ENCODE results near the gene TEDDM1. TPM values are rescaled to one million over a fixed set of nuclear protein-coding genes. Genes with fewer than 3 reads are reported as not detected.
"Not testable (repeated sequence)": the region's sequence is repeated elsewhere in the genome, so short reads cannot be mapped to it uniquely, and the experiment has no call there.

The TEDDM1 gene
- total RNA-seq, 1 donor from 2014 or later = not detected

DNA sequence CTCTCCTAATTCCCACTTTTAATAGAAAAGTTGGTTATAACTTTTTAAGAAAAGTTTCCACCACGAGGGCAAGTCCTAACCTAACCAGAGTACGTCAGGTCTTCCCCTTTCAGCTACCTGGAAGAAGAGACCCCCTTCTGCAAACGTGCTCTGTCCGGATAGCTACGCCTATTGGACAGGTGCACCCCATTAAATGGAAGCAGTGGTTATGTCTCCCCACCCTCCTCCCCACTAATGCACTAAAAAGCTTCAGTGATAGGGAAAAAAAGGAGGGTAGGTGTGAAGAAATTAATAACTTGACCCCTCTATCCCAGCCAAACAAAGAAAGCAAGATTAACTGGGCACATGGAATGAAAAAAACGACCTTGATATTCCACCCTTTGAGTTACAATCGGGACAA lies 16.5 kb downstream of the TEDDM1 start:
- Histone ChIP-seq H3K36me3 (ENCODE audit: control insufficient read depth, insufficient read depth, low read length) (peaks cover 32% of the 10 kb centered on the region), H3K4me3 (ENCODE audit: low read depth, low read length) (no peak overlapping the region), H3K27me3 (ENCODE audit: control insufficient read depth, insufficient read depth, low read length) (no peaks in the 10 kb centered on the region)
- FAIRE-seq (no peak), DNase-seq (ENCODE audit: low read depth) (no peak)
- TF ChIP-seq, protein P1, sequence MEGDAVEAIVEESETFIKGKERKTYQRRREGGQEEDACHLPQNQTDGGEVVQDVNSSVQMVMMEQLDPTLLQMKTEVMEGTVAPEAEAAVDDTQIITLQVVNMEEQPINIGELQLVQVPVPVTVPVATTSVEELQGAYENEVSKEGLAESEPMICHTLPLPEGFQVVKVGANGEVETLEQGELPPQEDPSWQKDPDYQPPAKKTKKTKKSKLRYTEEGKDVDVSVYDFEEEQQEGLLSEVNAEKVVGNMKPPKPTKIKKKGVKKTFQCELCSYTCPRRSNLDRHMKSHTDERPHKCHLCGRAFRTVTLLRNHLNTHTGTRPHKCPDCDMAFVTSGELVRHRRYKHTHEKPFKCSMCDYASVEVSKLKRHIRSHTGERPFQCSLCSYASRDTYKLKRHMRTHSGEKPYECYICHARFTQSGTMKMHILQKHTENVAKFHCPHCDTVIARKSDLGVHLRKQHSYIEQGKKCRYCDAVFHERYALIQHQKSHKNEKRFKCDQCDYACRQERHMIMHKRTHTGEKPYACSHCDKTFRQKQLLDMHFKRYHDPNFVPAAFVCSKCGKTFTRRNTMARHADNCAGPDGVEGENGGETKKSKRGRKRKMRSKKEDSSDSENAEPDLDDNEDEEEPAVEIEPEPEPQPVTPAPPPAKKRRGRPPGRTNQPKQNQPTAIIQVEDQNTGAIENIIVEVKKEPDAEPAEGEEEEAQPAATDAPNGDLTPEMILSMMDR (IDR thresholded peaks at IDR 0.05; ENCODE audit: insufficient read depth, low read length, severe bottlenecking) = no peak

DNA sequence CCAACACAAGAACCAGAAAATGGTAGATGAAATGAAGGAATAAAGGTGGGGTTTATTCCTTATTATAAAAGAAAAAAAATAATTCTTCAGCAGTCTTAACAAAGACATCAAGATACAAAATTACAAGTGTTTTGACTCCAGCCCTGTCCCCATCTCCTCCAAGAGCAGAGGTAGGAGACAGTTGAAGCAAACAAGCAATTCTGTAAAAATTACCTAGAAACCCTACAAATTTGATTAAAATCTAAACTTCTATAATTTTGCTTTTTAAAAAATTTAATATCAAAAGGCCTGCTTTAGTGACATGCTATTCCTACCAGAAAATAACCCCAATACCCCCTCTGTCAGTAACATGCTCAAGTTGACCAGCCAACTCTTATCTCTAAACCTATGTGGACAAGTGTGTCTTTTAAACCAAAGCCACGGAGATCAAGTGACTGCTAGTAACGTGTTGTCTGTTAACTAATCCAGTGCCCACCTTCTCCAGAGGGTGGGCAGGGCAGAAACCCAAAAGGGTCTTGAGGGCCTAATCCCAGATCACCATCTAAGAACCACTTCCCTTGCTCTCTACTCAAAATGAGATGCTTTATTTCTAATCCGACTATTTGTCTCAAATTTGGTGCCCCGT lies 17.3 kb downstream of the TEDDM1 start:
- TF ChIP-seq, protein P1 (IDR thresholded peaks at IDR 0.05; ENCODE audit: insufficient read depth, low read length, severe bottlenecking) = no peak
- DNase-seq (ENCODE audit: low read depth) = no peak
- Histone ChIP-seq H3K4me3 (ENCODE audit: low read depth, low read length) (no peak overlapping the region), H3K27me3 (ENCODE audit: control insufficient read depth, insufficient read depth, low read length) (no peaks in the 10 kb centered on the region), H3K36me3 (ENCODE audit: control insufficient read depth, insufficient read depth, low read length) (peaks cover 27% of the 10 kb centered on the region)
- no peak for FAIRE-seq

DNA sequence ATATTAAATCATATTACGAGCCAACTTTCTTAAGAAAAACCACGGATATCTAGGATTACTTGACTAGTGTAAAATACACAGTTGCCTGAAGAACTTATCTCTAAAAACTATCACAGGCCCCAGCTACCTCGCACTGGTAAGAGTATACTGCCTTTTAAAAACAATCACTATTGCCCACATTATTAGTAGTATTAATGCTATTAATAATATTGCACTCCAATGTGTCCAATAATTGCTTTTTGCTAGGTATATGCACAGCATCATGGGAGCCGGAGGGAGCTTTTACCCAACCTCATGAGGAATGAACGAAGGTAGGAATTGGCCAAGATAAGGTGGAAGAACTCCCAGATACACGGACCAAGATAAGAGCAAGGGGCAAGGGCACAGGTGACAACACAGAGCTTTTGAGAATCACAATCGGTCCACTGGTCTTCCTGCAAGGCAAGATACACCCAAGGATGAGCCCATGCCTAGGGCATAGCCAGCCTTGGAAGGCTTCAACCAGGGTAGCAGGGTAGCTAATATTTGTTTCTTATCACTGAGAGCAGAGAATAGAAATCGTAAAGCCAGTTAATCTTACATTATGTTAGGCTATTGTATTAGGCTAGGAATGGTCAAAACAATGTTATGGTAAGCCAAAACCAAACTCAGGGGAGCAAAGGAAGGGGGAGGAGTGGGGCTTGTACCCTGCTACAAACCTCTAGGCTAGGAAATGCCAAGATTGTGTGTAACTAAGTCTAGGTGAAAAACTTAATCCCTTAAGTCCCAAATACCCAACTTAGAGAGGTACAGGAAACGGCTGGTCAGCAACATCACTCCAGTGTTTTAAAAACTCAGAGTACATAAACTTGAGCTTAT lies 18.3 kb downstream of the TEDDM1 start:
- no peaks in the 10 kb centered on the region for H3K27me3 ChIP-seq (ENCODE audit: control insufficient read depth, insufficient read depth, low read length)
- H3K36me3 ChIP-seq (ENCODE audit: control insufficient read depth, insufficient read depth, low read length) = peaks cover 21% of the 10 kb centered on the region
- DNase-seq (ENCODE audit: low read depth) = no peak
- no peak for FAIRE-seq
- TF ChIP-seq, protein P1 (IDR thresholded peaks at IDR 0.05; ENCODE audit: insufficient read depth, low read length, severe bottlenecking) = no peak
- no peak overlapping the region for H3K4me3 ChIP-seq (ENCODE audit: low read depth, low read length)

DNA sequence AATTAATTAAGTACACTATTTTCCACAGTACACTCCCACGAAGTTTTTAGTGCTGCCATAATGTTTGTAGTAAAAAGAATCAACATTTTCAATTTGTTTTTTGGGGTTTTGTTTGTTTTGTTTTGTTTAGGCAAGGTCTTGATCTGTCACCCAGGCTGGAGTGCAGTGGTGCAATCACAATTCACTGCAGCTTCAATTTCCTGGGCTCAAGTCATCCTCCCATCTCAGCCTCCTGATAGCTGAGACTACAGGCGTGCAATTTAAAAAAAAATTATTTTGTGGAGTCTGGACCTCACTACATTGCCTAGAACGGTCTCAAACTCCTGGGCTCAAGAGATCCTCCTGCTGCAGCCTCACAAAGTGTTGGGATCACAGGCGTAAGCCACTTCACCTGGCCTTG lies 20.3 kb downstream of the TEDDM1 start:
- TF ChIP-seq, protein P1 (IDR thresholded peaks at IDR 0.05; ENCODE audit: insufficient read depth, low read length, severe bottlenecking) = no peak
- FAIRE-seq (no peak), DNase-seq (ENCODE audit: low read depth) (no peak)
- peaks cover 9% of the 10 kb centered on the region for H3K36me3 ChIP-seq (ENCODE audit: control insufficient read depth, insufficient read depth, low read length)
- H3K27me3 ChIP-seq (ENCODE audit: control insufficient read depth, insufficient read depth, low read length) = no peaks in the 10 kb centered on the region
- no peak overlapping the region for H3K4me3 ChIP-seq (ENCODE audit: low read depth, low read length)

DNA sequence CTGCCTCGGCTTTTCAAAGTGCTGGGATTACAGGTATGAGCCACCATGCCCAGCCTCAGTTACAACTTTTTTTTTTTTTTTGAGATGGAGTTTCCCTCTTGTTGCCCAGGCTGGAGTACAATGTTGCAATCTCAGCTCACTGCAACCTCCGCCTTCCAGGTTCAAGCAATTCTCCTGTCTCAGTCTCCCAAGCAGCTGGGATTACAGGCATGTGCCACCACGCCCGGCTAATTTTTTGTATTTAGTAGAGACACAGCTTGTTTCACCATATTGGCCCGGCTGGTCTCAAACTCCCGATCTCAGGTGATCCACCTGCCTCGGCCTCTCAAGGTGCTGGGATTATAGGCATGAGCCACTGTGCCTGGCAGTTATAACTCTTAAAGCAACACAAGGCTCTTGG lies 20.7 kb downstream of the TEDDM1 start:
- H3K36me3 ChIP-seq (ENCODE audit: control insufficient read depth, insufficient read depth, low read length); H3K27me3 ChIP-seq (ENCODE audit: control insufficient read depth, insufficient read depth, low read length); H3K4me3 ChIP-seq (ENCODE audit: low read depth, low read length); DNase-seq (ENCODE audit: low read depth); FAIRE-seq: not testable (repeated sequence)

DNA sequence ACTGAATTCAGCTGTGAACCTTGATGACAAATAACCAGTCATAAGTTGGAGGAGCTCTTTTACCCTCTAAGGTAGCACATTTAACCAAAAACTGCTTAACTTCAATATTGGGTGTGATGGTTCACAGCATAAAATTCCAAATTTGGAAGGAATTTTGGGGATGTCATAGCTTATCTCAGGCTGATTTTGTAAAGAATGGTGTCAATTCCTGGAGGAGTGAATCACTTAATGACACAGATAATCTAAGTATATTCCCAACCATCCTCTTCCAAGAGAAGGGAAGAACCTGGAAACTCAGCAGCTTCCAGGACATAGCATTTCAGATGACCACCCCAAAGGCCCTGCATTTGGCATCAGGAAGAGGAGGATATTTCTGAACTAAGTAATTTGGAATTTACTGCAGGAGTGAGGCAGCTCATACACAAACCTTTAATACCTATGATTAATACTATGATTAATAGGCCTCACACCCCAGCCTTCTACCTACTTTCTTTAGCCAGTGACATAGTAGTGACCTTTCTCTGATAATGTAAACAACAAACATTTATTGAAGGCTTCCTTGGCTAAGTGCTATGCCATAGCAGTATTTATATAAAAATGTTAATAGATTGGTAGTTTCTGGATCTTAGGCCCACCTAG lies 23.4 kb downstream of the TEDDM1 start:
- H3K27me3 ChIP-seq (ENCODE audit: control insufficient read depth, insufficient read depth, low read length) = no peaks in the 10 kb centered on the region
- H3K36me3 ChIP-seq (ENCODE audit: control insufficient read depth, insufficient read depth, low read length) = no peaks in the 10 kb centered on the region
- DNase-seq (ENCODE audit: low read depth) = peak; percentile 76
- TF ChIP-seq, protein P1 (IDR thresholded peaks at IDR 0.05; ENCODE audit: insufficient read depth, low read length, severe bottlenecking) = no peak
- no peak for FAIRE-seq
- H3K4me3 ChIP-seq (ENCODE audit: low read depth, low read length) = no peak overlapping the region
